Stimulated activated CD8-positive, alpha-beta memory T cell treated with anti-CD3 and anti-CD28 coated beads, Interleukin-12 subunit alpha, Interleukin-12 subunit beta, amount 100 ng/mL, for 24 hours (primary cell): ENCODE measurements around the gene THEMIS.
"Not testable (repeated sequence)": the region's sequence is repeated elsewhere in the genome, so short reads cannot be mapped to it uniquely, and the experiment has no call there.

Experiments
- DNase-seq: peaks from one replicate; pipeline ENCODE4 v3.0.0-alpha.2; 2020; ENCODE audit errors: extremely low read depth

Gene THEMIS

DNA sequence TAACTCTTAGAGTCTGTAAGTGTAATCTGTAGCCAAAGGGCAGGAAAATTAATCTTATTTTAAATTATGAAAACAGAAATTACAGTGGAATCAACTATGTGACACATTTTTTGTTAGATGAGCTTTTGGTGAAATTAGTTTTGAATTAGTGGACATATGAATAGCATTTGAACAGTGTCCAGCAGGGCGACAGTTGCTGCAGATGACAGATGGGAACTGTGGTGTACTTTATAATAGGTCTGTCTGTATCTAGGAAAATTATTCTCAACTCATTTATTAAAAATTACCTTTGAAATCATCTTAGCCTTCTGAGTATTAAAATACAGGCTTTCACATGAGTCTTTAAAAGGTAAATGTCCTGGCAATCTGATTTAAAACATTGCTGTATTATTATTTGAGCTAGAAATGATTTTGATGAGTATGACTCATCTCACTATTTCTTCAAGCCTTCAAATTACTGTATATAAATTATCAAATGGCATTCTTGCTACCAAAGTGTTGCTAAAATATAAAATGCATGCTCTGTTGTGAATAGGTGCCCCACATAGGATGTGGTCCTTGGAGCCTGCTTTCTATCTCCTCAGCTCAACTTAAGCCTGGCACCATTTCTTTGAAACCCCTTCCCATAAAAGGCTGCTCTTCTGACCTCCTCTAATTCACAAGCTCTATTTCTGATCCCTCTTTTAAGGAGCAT is 173.5 kb downstream of the THEMIS start:
- DNase-seq = no peak

DNA sequence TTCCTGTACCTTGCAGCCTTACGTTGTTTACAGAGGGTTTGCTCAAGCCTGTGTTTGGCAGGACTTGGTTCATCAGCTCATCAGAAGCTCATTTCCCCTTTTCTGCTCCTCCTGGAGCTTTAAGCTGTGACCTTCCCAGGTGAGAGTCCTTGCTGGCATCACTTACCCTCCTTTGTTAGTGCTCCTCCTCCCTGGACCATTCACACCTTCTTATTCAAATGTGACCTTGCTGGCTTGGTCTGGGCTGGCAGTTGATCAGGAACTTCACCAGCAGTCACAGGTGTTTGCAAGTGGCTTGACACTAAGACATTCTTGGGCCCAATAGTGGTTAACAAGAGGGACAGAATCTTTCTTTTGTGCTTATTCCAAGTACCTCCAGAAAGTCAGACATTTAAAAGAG is 175.0 kb downstream of the THEMIS start:
- DNase-seq = no peak

DNA sequence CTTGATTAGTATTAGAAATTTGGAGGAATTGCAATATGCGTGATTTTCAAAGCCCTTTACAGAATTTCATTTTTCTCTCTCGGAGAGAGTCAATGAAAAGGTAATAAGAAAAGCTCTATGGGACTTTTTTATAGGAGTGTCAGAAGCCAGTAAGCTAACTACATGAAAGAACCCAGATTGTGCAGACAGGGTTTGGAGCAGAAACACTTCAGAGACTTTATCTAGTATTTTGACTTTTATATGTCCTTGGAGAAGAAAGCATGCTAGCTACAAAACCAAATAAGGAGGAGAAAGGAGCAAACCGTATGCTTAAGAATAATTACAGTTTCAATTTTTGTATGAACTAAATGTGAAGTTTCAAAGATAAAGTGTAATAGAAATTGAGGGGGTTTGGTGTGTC is 182.2 kb downstream of the THEMIS start:
- DNase-seq = no peak

DNA sequence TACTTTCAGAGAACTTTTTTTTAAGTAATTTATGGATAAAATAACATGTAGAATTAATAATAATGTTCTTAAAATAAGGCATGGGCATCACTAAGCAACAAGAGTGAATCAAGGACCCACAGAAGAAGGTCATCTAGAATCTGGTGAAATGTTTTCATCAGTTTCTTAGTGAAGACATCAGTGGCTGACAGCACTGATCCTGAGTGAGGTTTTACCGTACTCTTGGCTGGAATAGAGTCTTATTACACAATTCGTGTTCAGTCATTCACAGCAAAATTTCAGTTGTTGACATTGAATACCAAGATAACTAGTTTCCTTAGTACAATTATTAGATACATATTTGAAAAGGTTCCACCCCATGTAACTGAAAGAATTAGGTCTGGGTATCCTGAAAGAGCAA is 183.5 kb downstream of the THEMIS start:
- no peak for DNase-seq

DNA sequence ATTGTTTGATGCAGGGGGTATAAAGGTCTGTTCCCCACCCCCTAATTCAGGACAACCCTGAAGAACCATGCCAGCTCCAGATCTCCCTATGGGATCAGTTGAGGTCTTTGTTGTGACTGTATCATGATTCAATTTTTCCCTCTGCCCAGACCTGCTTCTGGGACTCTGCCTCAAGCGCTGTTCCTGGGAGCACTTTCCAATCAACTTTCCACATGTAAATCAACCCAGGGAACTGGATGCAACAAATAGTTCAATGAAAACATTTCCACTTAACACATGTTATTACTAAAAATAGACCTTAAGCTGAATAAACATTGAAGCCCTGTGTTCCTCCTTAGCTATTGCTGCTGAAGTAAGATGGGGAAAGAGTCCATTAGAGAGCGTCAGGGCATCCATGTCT is 184.4 kb downstream of the THEMIS start:
- no peak for DNase-seq

DNA sequence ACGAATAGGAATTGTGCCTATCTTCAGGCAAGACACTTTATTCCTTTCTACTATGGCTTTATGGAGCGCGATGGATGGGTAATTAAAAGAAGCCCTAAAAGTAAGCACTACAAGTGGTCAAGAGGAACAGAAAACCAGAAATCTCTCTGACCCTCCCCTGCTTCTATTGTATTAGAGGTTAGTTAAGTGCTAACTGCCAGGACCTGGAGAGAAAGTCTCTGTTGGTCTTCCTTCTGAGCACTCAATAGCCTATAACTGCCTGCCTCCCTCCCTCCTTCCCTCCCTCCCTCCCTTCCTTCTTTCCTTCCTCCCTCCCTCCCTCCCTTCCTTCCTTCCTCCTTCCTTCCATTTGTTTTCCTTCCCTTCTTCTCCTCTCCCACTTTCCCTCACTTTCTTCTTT is 190.2 kb downstream of the THEMIS start:
- no peak for DNase-seq

DNA sequence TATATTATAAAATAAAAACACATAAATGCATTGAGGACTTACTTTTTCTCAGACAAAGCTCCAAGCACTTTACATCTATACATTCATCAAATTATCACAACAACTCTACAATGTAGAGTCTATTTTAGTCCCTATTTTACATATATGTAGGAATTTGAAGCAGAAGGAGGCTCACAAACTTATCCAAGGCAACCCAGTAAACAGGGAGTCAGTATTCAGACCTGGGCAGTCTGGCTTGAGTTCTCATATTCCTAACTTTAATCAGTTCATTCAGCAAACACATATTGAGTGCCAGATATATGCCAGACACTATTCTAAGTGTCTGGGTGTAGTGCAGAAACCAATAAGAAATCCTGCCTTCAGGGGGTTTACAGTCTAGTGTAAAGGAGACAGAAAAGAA is 194.6 kb downstream of the THEMIS start:
- no peak for DNase-seq

DNA sequence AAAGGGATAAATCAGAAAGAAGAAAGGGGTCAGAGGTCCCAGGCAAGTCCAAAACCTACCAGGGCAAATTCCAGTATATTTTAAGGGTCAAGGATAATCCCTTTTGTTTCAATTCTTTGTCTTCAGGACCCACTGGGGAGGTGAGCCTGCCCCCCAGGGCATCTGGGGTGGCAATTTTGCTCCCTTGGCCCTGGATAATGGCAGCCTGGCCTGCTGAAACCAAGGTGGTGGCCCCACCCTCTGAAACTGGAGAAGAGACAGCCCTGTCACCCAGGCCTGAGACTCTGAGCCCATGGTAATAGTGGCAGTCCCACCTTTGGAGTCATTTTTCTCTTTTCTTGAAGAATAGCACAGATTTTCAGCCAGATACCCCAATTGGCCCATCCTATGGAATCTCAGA is 205.8 kb downstream of the THEMIS start:
- DNase-seq = no peak

DNA sequence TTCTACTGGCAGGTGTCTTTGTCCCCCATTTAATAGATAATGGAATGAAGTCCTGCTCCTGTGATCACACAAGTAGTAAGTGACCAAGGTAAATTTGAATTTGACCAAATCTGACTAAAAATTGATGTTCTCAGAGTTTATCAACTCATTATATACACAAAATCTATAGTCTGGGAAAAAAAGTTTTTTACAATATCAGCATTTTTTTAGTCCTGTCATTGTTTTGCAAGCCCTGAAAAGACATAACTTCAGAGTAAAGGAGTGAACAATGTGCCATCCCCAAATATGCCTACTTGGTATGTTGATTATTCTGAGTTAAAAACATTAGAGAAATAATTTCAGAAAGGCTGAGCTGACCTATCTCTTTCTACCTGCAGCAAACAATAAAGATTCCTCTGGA is 209.7 kb downstream of the THEMIS start:
- no peak for DNase-seq

DNA sequence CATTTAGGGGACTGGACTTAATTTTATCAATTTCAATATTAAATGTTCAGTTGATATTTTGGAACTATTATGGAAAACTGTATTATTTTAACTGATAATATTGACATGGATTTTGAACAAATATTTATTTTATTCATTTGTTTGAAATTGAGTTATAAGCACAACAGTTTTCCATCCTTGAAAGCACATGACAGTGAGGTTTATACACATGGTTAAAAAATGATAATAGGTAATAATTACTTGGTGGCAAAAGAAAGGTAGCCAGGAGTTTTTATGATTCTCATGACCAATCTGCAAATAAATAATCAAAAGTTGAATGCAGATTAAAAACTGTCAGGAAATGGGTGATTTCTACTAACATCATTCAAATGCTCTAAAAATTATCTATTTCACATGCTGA is 210.3 kb downstream of the THEMIS start:
- DNase-seq = no peak

DNA sequence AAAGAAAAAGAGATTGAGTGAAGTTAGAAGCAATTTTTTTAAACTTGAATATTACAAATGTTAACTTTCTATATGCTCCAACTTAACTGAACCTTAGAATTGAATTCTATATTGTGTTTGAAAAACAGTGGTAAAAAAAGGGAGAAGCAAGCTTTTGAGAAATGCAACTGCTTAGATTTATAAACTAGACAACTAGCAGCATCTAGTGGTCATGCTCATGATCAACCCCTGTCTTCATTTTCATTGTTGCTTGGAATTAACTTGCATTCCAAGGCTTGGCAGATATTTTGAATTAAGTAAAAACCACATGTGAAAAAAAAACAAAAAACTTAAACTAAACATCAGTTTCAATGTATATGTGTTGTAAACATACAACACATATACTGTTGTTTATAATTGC is 210.8 kb downstream of the THEMIS start:
- no peak for DNase-seq

DNA sequence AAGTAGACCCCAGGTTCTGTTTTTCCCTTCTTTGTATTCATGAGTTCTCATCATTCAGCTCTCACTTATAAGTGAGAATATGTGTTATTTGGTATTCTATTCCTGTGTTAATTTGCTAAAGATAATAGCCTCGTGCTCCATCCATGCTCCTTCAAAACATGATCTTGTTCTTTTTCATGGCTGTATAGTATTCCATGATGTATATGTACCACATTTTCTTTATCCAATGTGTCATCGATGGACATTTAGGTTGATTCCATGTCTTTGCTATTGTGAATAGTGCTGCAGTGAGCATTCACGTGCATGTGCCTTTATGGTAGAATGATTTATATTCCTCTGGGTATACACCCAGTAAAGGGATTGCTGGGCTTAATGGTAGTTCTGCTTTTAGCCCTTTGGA is 213.4 kb downstream of the THEMIS start:
- DNase-seq = not testable (repeated sequence)

DNA sequence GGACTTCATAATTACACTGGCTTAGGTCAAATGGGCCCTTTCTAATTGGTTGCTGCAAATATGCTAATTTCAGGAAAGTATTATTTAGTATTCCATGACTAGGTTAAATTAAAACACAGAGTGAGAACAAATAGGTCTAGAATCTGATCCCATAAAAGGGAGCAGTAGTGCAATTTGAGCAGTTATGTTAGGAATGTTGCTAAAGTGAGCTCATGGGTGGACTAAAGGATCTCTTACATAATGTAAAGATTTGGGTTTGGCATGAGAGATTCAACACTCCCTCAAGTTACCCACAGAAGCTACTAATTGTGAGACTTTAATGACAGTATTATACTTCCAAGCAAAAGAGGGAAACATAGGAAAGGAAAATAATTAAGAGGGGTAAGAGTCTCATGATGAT is 214.8 kb downstream of the THEMIS start:
- DNase-seq = no peak

DNA sequence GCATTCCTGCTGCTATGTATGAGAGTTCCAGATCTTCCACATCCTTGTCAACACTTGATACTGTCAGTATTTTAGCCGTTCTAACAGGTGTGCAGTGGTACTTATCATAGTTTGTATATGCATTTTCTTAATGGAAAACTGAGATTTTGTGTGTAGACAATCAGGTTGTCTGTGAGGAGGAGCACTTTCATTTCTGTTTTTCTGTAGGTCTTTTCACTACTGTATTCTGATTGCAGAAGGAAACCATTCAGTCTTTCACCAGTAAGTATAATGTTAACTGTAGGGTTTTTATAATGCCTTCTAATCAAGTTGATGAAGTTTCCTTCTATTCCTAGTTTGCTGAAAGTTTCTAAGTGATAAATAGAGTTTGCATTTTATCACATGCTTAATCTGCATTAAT is 216.4 kb downstream of the THEMIS start:
- DNase-seq = no peak
